ENCODE results near the gene NBEA.
"Not testable (repeated sequence)": the region's sequence is repeated elsewhere in the genome, so short reads cannot be mapped to it uniquely, and the experiment has no call there.

Gene NBEA

GRCh38 chr13:35675651-35676050 lies 733.6 kb downstream of the NBEA start:
- TF ChIP-seq, protein P1, sequence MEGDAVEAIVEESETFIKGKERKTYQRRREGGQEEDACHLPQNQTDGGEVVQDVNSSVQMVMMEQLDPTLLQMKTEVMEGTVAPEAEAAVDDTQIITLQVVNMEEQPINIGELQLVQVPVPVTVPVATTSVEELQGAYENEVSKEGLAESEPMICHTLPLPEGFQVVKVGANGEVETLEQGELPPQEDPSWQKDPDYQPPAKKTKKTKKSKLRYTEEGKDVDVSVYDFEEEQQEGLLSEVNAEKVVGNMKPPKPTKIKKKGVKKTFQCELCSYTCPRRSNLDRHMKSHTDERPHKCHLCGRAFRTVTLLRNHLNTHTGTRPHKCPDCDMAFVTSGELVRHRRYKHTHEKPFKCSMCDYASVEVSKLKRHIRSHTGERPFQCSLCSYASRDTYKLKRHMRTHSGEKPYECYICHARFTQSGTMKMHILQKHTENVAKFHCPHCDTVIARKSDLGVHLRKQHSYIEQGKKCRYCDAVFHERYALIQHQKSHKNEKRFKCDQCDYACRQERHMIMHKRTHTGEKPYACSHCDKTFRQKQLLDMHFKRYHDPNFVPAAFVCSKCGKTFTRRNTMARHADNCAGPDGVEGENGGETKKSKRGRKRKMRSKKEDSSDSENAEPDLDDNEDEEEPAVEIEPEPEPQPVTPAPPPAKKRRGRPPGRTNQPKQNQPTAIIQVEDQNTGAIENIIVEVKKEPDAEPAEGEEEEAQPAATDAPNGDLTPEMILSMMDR (IDR thresholded peaks at IDR 0.05; ENCODE audit: control extremely low read depth, extremely low read depth, low read depth, missing control alignments) = no peak
- no peak for DNase-seq (ENCODE audit: extremely low spot score)
- ChIA-PET CTCF (interaction anchor here (1.4 kb wide), 1 partner anchor 17 kb away, joined by 3 read pairs; no protein-coding TSS in a partner anchor), POLR2A (no interaction called here)

DNA sequence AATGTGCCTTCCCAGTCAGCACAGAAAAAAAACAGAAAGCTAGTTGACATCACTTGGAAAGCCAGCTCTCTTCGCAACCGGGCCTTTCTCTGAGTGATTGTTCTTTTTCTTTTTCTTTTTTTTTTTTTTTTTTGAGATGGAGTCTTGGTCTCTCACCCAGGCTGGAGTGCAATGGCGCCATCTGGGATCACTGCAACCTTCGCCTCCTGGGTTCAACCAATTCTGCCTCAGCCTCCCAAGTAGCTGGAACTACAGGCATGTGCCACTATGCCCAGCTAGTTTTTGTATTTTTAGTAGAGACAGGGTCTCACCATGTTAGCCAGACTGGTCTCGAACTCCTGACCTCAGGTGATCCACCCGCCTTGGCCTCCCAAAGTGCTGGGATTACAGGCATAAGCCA lies 735.8 kb downstream of the NBEA start:
- POLR2A ChIA-PET; DNase-seq (ENCODE audit: extremely low spot score); CTCF ChIA-PET: not testable (repeated sequence)

GRCh38 chr13:35681685-35682084 lies 739.6 kb downstream of the NBEA start:
- no peak for DNase-seq (ENCODE audit: extremely low spot score)
- ChIA-PET POLR2A (no interaction called here), CTCF (no interaction called here)
- TF ChIP-seq, protein P1 (IDR thresholded peaks at IDR 0.05; ENCODE audit: control extremely low read depth, extremely low read depth, low read depth, missing control alignments) = no peak

DNA sequence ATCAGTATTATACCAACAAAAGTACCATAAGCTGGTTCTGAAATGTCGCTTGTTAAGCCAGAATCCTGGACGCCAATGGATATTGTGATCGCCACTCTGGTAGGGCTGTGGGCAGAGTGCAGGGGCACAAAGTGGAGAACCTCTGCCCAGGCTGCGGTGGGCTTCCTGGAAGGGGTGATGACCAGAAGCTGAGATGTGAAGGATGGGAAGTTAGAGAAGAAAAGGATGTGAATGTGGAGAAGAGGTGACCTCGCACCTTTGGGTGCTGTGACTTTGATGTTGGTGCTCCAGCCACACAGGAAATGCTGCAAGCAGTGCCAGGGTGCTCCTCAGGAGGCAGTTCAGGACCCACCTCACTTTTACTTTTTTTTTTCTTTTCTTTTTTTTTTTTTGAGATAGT lies 742.4 kb downstream of the NBEA start:
- POLR2A ChIA-PET = no interaction called here
- TF ChIP-seq, protein P1 (IDR thresholded peaks at IDR 0.05; ENCODE audit: control extremely low read depth, extremely low read depth, low read depth, missing control alignments) = no peak
- CTCF ChIA-PET = no interaction called here
- no peak for DNase-seq (ENCODE audit: extremely low spot score)

DNA sequence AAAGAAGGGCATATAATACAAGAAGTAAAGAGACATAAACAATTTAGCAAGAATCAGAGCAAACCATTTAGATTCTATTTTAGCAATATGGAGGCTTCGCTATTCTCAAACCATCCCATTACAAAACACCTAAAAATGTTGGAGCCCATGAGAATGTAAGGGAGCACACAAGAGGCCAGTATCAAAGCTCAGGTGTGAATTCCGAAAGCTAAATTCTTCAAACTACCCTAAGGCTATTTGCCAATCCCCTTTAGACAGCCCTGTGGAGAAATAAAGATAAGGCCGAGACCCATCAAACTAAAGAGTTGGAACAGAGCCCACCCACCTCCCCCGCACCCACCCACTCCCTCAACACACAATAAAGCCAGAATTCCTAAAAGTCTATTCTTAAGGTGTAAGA lies 745.3 kb downstream of the NBEA start:
- DNase-seq (ENCODE audit: extremely low spot score) = no peak
- POLR2A ChIA-PET = no interaction called here
- TF ChIP-seq, protein P1 (IDR thresholded peaks at IDR 0.05; ENCODE audit: control extremely low read depth, extremely low read depth, low read depth, missing control alignments) = no peak
- CTCF ChIA-PET = no interaction called here

- no peak for DNase-seq (ENCODE audit: extremely low spot score)
- POLR2A ChIA-PET = no interaction called here
- TF ChIP-seq, protein P1 (IDR thresholded peaks at IDR 0.05; ENCODE audit: control extremely low read depth, extremely low read depth, low read depth, missing control alignments) = no peak
- CTCF ChIA-PET = interaction anchor here (1.6 kb wide), 1 partner anchor 10 kb away, joined by 3 read pairs; no protein-coding TSS in a partner anchor
These were observed 748.6 kb downstream of the NBEA start for GRCh38 chr13:35690581-35691207.

DNA sequence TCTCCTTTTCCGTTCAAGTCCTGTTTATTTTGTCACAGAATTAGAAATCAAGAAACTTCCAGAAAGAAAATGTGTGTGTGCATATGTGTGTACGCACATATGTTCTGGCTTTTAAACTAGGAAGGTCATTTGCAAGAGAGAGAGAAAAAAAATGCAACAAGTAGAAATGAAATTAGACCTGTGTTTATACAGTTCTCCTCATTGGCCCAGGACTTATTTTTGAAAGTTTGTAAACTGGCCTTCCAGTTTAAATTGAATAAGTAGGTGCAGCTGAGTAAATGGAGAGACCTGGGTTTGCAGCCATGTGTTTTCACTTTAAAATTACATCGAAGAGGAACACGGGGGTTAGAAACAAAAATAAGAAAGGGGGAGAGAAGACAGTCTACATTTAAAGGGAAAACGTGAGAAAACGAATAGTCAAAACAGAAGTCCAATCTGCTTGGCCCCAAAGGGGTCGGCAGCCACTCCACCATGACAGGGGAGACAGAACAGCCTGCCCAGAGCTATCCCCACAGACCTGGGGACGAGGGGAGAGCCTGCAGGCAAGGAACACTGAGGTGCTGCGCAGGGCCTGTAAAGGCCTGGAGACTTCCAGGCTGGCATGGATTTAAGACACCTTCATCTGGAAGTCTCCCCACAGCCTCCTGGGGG lies 751.2 kb downstream of the NBEA start:
- TF ChIP-seq, protein P1 (IDR thresholded peaks at IDR 0.05; ENCODE audit: control extremely low read depth, extremely low read depth, low read depth, missing control alignments) = no peak
- DNase-seq (ENCODE audit: extremely low spot score) = no peak
- ChIA-PET POLR2A (no interaction called here), CTCF (no interaction called here)

Data from GM10248 (cell line).